HG03097 (cell line): ENCODE data around the gene NTNG2.

Source experiments
- ATAC-seq: cut with Tn5 transposase; IDR thresholded peaks from one replicate; pipeline ENCODE4 v1.9.1; 2021; ENCODE audit not compliant: unreplicated experiment, low FRiP score

NTNG2 gene

GRCh38 chr9:132146039-132146438 lies 15.8 kb upstream of the NTNG2 start:
- no peak for ATAC-seq

DNA sequence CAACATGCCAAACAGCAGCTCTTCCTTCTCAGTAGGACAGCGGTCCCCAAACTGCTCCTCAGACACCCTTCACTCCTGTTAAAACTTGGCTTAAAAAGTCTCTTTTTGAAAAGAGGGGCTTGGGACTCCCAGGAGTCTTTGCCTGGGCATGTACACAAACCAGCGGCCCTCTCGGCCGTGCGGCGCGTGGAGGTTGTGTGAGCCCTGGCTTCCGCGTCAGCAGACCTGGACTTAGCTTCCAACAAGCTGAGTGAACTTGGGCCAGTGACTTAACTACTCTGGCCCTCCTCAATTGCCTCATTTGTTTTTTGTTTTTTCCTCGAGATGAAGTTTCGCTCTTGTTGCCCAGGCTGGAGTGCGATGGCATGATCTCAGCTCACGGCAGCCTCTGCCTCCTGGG lies 15.3 kb upstream of the NTNG2 start:
- ATAC-seq = no peak

DNA sequence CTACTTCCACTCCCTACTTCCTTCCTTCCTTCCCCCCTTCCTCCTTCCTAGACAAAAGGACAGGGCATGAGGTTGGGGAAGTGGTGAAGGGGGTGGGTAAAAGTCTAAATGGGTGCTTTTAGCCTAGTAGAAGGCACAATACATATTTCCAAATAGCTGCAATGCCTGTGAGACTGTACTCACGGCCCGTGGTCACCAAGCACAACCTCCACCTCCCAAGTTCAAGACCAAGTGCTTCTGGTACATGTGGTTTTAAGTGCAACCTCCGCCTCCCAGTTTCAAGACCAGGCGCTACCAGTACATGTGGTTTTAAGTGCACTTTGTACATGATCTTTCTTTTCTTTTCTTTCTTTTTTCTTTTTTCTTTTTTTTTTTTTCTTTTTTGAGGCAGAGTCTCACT lies 14.5 kb upstream of the NTNG2 start:
- no peak for ATAC-seq

GRCh38 chr9:132147839-132148238 lies 14.0 kb upstream of the NTNG2 start:
- no peak for ATAC-seq

GRCh38 chr9:132150256-132150655 lies 11.6 kb upstream of the NTNG2 start:
- ATAC-seq = no peak

GRCh38 chr9:132151118-132151517 lies 10.7 kb upstream of the NTNG2 start:
- no peak for ATAC-seq

GRCh38 chr9:132152231-132152630 lies 9.6 kb upstream of the NTNG2 start:
- ATAC-seq = no peak

- no peak for ATAC-seq
Measured at GRCh38 chr9:132154863-132155567, 6.8 kb upstream of the NTNG2 start.

DNA sequence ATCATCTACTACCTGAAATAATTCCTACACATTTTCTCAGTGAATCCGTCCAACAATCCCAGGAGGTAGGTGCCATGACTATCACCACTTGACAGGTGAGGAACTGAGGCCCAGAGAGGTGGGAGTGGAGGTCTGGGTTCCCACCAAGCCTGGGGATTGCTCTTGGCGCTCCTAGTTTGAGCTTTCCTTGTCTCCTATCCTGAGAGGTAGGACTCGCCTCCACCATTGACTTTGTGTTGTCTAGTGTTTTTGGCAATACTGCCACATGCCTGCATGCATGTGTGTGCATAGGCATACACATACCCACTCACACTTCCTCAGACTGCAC lies 6.3 kb upstream of the NTNG2 start:
- ATAC-seq = no peak

DNA sequence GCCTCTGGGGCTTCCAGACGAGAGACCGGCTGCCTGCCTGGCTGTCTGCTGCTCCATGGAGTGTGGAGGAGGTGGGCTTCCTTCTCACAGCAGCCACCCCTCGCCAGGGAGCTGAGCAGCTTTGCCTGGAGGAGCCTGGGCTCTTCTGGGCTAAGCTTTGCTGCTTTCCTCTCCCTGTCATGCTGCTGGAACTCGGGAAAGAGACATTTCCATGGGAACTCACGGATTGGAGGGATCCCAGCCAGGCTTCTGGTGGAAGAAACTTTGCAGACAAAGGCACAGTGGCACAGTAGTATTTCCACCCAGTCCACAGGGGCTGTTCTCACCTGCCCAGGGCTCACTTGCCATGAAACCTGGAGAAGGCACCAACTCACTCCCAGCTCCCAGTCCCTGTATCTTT lies 5.6 kb upstream of the NTNG2 start:
- ATAC-seq = no peak

GRCh38 chr9:132157347-132158116 lies 4.3 kb upstream of the NTNG2 start:
- no peak for ATAC-seq

DNA sequence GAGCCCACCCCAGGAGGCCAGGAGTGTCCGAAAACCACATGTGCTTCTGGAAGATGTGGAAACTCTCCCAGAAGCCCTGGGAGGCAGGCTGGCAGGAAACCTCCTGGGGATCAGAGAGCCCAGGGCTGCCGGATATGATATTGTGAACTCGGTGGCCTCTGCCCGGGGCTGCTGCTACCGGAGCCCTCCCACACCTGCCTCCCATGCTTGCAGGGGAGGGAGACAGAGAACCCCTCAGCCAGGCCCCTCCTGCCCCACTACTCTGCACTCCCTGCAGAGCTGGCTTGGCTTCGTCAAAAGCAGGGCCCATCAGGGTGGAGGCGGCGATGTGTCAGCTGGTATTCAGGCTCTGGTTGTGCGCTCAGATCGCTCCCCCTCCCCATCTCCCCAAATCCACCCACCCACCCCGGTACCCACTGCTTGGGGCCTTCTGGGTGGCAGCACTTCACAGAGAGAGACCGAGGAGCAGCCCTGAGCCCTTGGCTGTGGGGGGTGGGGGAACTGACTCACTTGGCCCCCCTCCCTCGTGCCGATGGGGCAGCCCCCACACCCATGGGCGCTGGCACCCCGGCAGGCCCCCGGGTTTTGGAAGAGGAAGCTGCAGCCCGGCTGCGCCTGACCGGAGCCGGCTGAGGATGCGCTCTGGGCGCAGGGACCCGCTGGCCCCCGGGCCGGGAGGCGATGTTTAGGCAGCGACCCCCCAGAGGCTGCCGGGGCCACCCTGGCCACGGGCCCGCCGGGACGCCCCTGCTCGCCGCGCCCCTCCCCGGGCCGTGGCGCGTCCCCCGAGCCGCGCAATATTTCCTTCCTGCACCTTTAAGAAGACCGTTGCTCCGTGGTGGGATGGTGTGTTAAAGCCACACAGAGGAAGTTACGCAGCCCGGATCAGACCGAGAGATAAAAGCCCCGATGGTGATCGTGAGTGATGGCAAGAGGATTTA lies 786 bp upstream of the NTNG2 start:
- ATAC-seq = no peak

DNA sequence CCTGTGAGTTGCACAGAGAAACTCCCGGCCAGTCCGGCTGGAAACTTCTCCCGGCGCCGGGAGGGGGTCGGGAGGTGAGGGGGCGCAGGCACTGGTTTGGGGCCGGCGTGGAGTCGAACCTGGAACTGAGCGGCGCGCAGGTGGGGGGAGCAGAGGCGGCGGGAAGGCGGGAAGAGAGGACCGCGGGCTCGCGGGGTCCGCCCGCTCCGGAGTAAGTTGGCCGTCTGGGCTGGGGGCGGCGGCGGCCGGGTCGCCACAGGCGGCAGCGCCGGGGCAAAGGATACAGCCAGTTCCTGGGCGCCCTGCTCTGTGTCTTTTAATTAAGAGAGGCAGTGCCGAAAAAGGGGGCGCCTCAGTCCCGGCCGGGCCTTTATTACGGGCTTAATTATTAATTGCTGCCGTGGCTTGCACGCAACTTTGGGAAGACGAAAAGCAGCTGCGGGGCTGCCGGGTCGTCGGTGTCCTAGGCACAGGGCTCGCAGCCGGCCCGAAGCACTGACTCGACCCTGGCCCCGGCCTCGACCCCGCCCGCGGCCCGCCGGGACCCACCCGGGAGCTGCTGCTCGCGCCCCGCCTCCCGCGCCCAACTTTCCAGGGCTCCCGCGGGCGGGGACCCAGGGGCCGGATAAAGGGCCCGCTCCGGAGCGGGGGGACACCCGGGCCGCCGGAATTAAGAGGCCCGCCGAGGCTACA lies 1.1 kb downstream of the NTNG2 start:
- ATAC-seq = no peak

GRCh38 chr9:132163457-132163875 lies 1.6 kb downstream of the NTNG2 start:
- no peak for ATAC-seq

DNA sequence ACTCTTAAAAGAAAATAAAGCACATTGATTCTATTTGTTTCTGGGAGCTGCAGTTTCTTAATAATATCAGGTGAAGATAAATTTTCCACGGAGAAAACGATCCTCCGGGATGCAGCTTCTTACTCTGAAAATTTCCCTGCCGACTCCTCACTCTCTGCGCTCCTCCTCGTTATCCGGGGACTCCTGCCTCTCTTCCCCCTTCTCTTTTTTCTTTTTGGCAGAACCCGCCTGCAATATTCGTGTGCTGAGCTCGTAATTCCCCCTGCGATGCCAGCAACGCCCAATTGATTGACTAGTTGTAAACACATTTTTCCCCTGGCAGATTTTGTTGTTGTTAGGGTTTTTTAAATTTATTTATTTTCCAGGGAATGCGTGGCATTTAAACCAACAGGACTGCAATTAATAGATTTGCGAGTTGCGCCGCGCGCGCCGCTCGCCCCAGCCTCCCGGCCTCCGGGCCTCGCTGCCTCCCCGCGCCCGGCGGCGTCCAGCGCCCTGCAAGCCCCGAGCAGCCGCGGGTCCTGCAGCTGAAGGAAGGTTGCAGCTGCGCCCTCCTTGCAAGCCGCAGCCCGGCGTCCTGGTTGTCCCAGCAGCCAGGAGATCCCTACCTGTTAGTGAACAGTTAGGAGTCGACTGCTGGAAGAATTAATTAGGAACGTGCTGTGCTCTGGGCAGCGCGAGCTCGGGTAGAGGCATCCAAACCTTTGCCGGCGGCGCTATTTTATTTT lies 2.2 kb downstream of the NTNG2 start:
- no peak for ATAC-seq

DNA sequence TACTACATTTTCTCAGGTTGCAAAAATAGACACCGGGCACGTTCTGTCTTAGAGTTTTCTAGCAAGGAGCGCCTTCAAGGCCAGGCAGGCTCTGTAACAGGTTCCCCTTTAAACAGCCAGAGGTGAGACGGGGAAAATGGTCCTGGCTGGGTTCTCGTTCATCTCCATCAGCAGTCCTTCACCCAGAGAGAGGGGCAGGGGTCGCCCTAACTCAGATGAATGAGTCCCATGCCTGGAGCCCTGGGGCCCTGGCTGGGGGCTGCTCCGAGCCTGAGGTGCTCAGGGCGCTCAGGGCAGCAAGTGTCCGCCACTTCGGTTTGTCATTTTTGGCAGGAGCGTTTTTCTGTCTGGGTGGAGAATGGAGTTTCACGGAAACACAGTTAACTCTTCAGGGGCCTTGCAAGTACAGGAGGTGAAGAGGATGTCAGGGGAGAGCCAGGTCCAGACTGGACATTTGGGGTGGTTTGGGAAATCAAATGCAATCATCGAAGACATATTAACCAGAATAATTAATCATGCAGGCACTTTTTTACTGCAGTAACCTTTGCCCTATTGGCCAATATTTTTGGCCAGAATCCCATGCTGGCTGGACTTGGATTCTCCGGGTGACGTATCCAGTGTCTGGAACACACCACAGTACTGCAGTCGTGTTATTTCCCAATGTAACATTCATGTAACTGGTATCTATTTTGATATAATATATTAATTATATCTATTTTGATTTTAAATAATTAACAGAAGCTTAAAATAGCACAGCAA lies 2.9 kb downstream of the NTNG2 start:
- no peak for ATAC-seq

GRCh38 chr9:132166599-132166998 lies 4.7 kb downstream of the NTNG2 start:
- no peak for ATAC-seq

DNA sequence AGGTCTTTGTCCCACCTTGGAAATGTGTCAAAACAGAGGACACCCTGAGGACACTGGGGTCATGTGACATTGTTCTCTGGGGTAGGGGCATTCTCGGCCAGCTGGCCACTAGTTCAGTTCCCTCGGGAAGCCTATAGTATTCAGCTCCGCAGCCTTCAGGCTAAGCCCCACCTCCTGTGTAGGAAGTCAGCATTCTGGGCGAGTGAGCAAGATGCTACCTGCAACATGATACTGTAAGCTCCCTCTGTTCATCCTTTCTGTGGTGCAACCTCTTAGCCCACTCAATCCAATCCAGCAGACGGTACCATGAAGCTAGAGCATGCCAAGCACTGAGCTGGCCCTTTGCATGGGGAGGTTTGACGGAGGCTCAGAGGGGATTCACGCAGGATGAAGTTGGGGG lies 5.3 kb downstream of the NTNG2 start:
- no peak for ATAC-seq

DNA sequence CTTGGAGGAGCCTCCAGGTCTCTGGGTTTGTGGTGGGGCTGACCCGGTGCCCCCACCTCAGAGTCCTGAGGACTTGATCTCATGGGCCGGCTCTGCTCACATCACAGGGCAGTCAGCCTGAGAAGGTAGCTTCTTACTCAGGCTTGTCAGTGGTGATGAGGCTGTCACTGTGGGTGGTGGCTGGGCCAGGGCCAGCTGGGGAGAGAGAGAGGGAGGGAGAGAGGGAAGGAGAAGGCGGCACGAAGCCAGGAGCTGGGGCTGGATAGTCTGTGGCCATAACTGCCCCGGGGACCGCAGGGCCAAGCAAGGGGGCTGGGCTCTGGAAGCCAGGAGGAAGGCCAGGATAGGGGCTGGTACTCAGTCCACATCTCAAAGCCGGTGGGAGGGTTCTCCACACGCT lies 6.5 kb downstream of the NTNG2 start:
- no peak for ATAC-seq
